IPS-18a (cell line): Measurements from ENCODE around the gene RAB18.

Source experiments
- H3K27ac ChIP-seq: one replicate; pipeline ENCODE4 v1.5.1; 2013; ENCODE audit warnings: low read length
- H3K27me3 ChIP-seq: one replicate; pipeline ENCODE4 v1.6.1; 2013; ENCODE audit warnings: mild to moderate bottlenecking, low read length; ENCODE audit not compliant: control insufficient read depth, insufficient read depth
- H3K36me3 ChIP-seq: one replicate; pipeline ENCODE4 v1.6.1; 2013; ENCODE audit warnings: low read depth, low read length; ENCODE audit not compliant: control insufficient read depth
- H3K4me1 ChIP-seq: one replicate; pipeline ENCODE4 v1.6.1; 2013; ENCODE audit warnings: low read depth, low read length; ENCODE audit not compliant: control insufficient read depth
- H3K4me3 ChIP-seq: one replicate; pipeline ENCODE4 v1.5.1; 2013; ENCODE audit warnings: low read length
- H3K9ac ChIP-seq: one replicate; pipeline ENCODE4 v1.6.1; 2013; ENCODE audit warnings: mild to moderate bottlenecking, low read length, moderate library complexity
- H3K9me3 ChIP-seq: one replicate; pipeline ENCODE4 v1.6.1; 2013; ENCODE audit warnings: low read depth, low read length; ENCODE audit not compliant: control insufficient read depth

Gene RAB18

GRCh38 chr10:27534161-27534700, 30.1 kb downstream of the RAB18 start:
- peaks cover 14% of the 10 kb centered on the region for H3K36me3 ChIP-seq

DNA sequence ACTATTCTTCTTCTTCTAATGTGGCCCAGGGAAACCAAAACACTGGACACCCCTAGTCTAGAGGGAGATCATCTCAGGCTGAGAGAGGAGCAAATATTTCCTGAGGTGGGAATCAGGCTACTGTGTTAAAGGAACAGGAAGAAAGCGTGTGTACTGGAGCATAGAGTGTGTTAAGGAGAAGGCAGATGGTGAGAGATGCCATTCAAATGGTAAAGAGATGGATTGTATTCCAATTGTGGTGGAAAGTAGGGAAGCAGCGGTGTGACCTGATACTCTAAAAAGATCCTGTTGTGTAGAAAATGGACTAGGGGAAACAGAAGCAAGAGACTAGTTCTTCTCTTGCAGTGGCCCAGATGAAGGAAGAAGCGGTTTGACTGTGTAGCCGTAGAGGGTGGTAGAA, 31.2 kb downstream of the RAB18 start:
- no peak overlapping the region for H3K4me3 ChIP-seq
- no peak overlapping the region for H3K27ac ChIP-seq
- no peak overlapping the region for H3K9ac ChIP-seq
- peaks cover 8% of the 10 kb centered on the region for H3K4me1 ChIP-seq
- H3K27me3 ChIP-seq = no peaks in the 10 kb centered on the region
- H3K9me3 ChIP-seq = no peaks in the 10 kb centered on the region
- peaks cover 14% of the 10 kb centered on the region for H3K36me3 ChIP-seq

More at GRCh38 chr10:27534161-27534700, 30.1 kb downstream of the RAB18 start:
- Histone ChIP-seq H3K4me3 (no peak overlapping the region), H3K27me3 (no peaks in the 10 kb centered on the region), H3K9me3 (no peaks in the 10 kb centered on the region), H3K27ac (no peak overlapping the region), H3K4me1 (peaks cover 8% of the 10 kb centered on the region), H3K9ac (no peak overlapping the region)

- Histone ChIP-seq H3K27ac (no peak overlapping the region), H3K9ac (no peak overlapping the region), H3K4me3 (no peak overlapping the region), H3K36me3 (peaks cover 14% of the 10 kb centered on the region), H3K4me1 (peaks cover 8% of the 10 kb centered on the region), H3K9me3 (no peaks in the 10 kb centered on the region), H3K27me3 (no peaks in the 10 kb centered on the region)
These were observed 32.3 kb downstream of the RAB18 start for GRCh38 chr10:27536437-27536836.

DNA sequence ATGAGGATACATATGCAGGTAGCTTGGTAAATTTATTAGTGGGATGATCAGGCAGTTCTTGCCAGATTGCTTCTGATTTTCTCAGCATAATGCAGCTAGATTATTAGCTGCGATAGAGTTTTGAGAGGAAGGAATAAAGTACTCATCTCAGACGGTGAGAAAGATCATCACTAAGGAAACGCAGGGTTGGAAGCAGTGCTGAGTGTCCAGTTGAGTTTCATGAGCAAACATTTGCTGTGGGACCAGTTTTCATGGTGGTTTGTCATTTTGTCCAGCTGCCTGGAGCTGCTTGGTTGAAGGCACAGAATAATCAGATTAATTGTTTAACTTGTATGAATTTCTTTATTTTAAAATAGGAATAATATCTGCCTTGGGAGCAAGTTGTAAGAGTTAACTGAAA, 33.1 kb downstream of the RAB18 start:
- Histone ChIP-seq H3K36me3 (peaks cover 14% of the 10 kb centered on the region), H3K4me3 (no peak overlapping the region), H3K9ac (no peak overlapping the region), H3K27ac (no peak overlapping the region), H3K27me3 (no peaks in the 10 kb centered on the region), H3K4me1 (peaks cover 8% of the 10 kb centered on the region), H3K9me3 (no peaks in the 10 kb centered on the region)

GRCh38 chr10:27537787-27538186, 33.7 kb downstream of the RAB18 start:
- Histone ChIP-seq H3K27ac (no peak overlapping the region), H3K36me3 (peaks cover 14% of the 10 kb centered on the region), H3K9me3 (no peaks in the 10 kb centered on the region), H3K9ac (no peak overlapping the region), H3K4me3 (no peak overlapping the region), H3K4me1 (peaks cover 8% of the 10 kb centered on the region), H3K27me3 (no peaks in the 10 kb centered on the region)

DNA sequence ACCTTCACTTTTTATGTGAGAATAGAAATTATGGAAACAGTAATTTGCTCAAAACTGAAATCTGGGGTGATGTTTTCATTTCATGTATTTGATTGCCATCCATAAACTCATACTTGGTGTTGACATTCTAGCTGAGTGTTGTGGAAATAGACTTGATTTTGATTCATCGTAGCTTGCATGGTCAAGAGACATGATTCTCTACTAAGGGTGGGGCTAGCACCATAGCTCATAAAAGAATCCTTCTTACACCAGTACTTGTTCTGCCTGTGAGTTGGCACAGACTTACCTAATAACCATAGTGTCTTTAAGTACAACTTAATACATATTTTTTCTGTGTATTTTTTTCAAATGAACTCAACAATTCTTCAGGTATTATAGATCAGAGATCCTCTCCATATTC, 36.6 kb downstream of the RAB18 start:
- no peak overlapping the region for H3K4me3 ChIP-seq
- peaks cover 9% of the 10 kb centered on the region for H3K36me3 ChIP-seq
- no peak overlapping the region for H3K9ac ChIP-seq
- H3K9me3 ChIP-seq = no peaks in the 10 kb centered on the region
- no peaks in the 10 kb centered on the region for H3K4me1 ChIP-seq
- H3K27me3 ChIP-seq = no peaks in the 10 kb centered on the region
- H3K27ac ChIP-seq = no peak overlapping the region

- no peak overlapping the region for H3K4me3 ChIP-seq
- H3K27ac ChIP-seq = no peak overlapping the region
- peaks cover 9% of the 10 kb centered on the region for H3K36me3 ChIP-seq
- H3K4me1 ChIP-seq = no peaks in the 10 kb centered on the region
- no peaks in the 10 kb centered on the region for H3K27me3 ChIP-seq
- no peaks in the 10 kb centered on the region for H3K9me3 ChIP-seq
- no peak overlapping the region for H3K9ac ChIP-seq
These were observed 38.0 kb downstream of the RAB18 start for GRCh38 chr10:27541796-27542729.

DNA sequence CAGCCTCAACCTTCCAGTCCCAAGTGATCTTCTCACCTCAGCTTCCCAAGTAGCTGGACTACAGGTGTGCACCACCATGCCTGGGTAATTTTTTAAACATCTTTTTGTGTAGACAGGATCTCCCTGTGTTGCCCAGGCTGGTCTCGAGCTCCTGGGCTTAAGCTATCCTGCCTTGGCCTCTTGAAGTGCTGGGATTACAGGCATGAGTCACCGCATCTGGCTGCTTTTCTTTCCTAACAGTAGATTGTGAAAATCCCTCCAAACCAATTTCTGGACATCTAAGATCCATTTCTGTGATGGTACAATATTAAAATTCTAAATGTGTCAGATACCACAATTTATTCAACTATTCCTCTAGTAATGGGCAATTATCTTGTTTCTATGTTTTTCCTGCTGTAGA, 38.7 kb downstream of the RAB18 start:
- H3K4me3 ChIP-seq = no peak overlapping the region
- H3K36me3 ChIP-seq = peaks cover 9% of the 10 kb centered on the region
- H3K27ac ChIP-seq = no peak overlapping the region
- H3K4me1 ChIP-seq = no peaks in the 10 kb centered on the region
- no peaks in the 10 kb centered on the region for H3K9me3 ChIP-seq
- H3K9ac ChIP-seq = no peak overlapping the region
- no peaks in the 10 kb centered on the region for H3K27me3 ChIP-seq

DNA sequence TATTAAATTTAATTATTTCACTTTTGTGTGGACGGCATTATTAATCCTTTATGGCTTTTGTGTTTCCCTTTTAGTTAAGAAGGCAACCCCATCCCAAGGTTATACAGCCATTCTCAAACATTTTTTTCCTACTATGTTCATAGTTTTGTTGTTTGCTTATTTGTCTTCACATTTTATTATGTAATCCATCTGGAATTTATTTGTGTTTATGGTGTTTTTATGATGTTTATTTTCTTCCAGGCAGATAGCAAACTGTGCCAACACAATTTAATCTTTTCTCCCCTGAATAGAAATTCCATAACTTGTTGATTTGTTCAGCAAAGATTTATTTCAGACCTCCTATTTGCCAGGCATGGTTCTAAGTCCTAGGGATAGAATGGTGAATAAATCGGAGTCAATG, 42.9 kb downstream of the RAB18 start:
- no peaks in the 10 kb centered on the region for H3K4me1 ChIP-seq
- no peaks in the 10 kb centered on the region for H3K9me3 ChIP-seq
- H3K27ac ChIP-seq = no peak overlapping the region
- no peaks in the 10 kb centered on the region for H3K27me3 ChIP-seq
- no peak overlapping the region for H3K9ac ChIP-seq
- no peak overlapping the region for H3K4me3 ChIP-seq
- no peaks in the 10 kb centered on the region for H3K36me3 ChIP-seq

GRCh38 chr10:27547482-27547881, 43.4 kb downstream of the RAB18 start:
- Histone ChIP-seq H3K9ac (no peak overlapping the region), H3K4me3 (no peak overlapping the region), H3K27me3 (no peaks in the 10 kb centered on the region), H3K9me3 (no peaks in the 10 kb centered on the region), H3K4me1 (no peaks in the 10 kb centered on the region), H3K27ac (no peak overlapping the region), H3K36me3 (no peaks in the 10 kb centered on the region)

DNA sequence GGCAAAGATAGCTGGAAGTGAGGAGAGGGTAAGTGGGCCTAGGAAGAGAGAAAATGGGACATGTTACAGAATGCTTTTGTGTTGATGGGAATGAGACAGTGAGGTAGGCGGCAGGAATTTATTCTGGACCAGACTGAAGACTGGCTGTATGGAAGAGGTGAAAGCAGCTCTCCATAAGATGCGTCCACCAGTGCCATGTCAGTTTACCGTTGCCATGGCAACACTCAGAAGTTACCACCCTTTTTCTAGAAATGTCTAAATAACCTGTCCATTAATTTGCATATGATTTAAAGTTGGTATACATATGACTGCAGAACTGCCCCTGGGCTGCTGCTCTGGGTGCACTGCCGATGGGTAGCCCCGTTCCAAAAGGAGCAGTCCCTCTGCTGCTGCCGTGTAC, 46.7 kb downstream of the RAB18 start:
- H3K27ac ChIP-seq = no peak overlapping the region
- no peak overlapping the region for H3K9ac ChIP-seq
- no peak overlapping the region for H3K4me3 ChIP-seq
- H3K9me3 ChIP-seq = no peaks in the 10 kb centered on the region
- H3K4me1 ChIP-seq = no peaks in the 10 kb centered on the region
- no peaks in the 10 kb centered on the region for H3K27me3 ChIP-seq
- no peaks in the 10 kb centered on the region for H3K36me3 ChIP-seq

DNA sequence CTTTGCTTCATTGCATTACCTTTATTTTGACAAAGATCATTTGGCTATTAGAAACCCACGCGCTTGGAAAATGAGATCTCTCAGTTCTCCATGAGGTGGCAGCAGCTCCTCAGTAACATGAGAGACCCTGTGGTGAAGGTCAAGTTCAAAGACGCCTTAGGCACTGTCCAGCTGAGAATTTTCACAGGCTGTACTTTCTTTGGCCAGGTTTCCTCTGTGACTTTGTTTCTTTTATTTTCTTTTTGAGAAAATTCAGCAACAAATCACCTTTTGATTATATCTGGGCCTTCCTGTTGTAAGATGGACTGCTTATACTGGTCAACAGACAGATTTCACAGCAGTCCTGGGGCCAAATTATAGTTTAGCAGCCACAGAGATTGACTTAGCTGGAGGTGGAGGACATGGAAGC, 54.5 kb downstream of the RAB18 start:
- Histone ChIP-seq H3K4me3 (no peak overlapping the region), H3K4me1 (no peaks in the 10 kb centered on the region), H3K9me3 (no peaks in the 10 kb centered on the region), H3K36me3 (no peaks in the 10 kb centered on the region), H3K27me3 (no peaks in the 10 kb centered on the region), H3K27ac (no peak overlapping the region), H3K9ac (no peak overlapping the region)
